Lower lobe of right lung (tissue), 2 donors: ENCODE data around the gene ST8SIA5. TPM values are rescaled to one million over a fixed set of nuclear protein-coding genes. Genes with fewer than 3 reads are reported as not detected.

ENCODE experiments used
- ATAC-seq, 2 donors: fragments of 200-7000 bp; cut with Tn5 transposase; one replicate each; pipeline ENCODE4 v1.9.1; 2020 to 2022; ENCODE audit warnings: mild to moderate bottlenecking in 2 of 2, moderate library complexity in 2 of 2
- DNase-seq: peaks from one replicate; pipeline ENCODE4 v3.0.0-alpha.2; 2020
- H3K27ac ChIP-seq: fragments of 200-600 bp; one replicate; pipeline ENCODE4 v1.8.0; 2022
- H3K27me3 ChIP-seq: fragments of 200-600 bp; one replicate; pipeline ENCODE4 v1.8.0; 2022; ENCODE audit warnings: low read depth
- H3K36me3 ChIP-seq: fragments of 200-600 bp; one replicate; pipeline ENCODE4 v1.8.0; 2022; ENCODE audit warnings: mild to moderate bottlenecking
- H3K4me1 ChIP-seq: fragments of 200-600 bp; one replicate; pipeline ENCODE4 v1.8.0; 2022
- H3K4me3 ChIP-seq: fragments of 200-600 bp; one replicate; pipeline ENCODE4 v1.8.0; 2022; ENCODE audit warnings: mild to moderate bottlenecking
- H3K9me3 ChIP-seq: fragments of 200-600 bp; one replicate; pipeline ENCODE4 v1.8.0; 2022
- intact Hi-C: fragments of 100-400 bp; cut with DNase I; formaldehyde crosslinking; loops from one replicate; pipeline ENCODE4 v1.11.0; 2022
- total RNA-seq: library from RNA; stranded (reverse); fragmentation: NEBNext Ultra II Directional; extraction: Animal tissue kit (Norgen Biotek cat#: 25700); gene quantifications from one replicate; pipeline ENCODE4 v1.2.1, GENCODE V29; 2021
- TF ChIP-seq, protein P1 (sequence below): fragments of 200-600 bp; IDR thresholded peaks from one replicate; pipeline ENCODE4 v1.8.0; 2022; ENCODE audit warnings: antibody characterized with exemption, mild to moderate bottlenecking
- donor health status: DM: no; HTN: yes; CAD: no; lungs with severe emphysema.

The ST8SIA5 gene
- total RNA-seq, 1 donor from 2014 or later = not detected

DNA sequence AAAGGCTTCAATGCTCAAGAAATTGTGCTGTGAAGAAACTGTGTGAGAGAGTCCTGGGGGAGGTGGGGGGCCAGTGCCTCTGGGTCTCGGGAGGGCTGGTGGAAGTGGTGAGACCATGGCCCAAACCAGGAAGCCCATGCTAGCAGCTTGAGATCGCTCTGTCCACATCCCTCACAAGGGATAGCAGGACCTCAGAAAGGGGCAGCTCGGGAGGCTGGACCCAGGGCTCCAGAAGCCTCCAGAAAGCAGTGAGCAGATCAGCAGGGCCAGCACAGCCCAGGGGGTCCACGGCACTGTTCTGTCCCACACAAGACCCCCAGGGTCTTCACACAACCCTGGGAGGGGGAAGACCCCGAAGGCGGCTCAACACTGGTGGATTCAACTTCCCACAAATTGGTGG is 24.1 kb downstream of the ST8SIA5 start:
- Histone ChIP-seq H3K9me3 (peaks cover 21% of the 10 kb centered on the region), H3K4me1 (no peaks in the 10 kb centered on the region), H3K27ac (no peak overlapping the region), H3K27me3 (no peaks in the 10 kb centered on the region), H3K36me3 (no peaks in the 10 kb centered on the region), H3K4me3 (no peak overlapping the region)
- no peak for ATAC-seq
- intact Hi-C loops = no loop called here
- TF ChIP-seq, protein P1, sequence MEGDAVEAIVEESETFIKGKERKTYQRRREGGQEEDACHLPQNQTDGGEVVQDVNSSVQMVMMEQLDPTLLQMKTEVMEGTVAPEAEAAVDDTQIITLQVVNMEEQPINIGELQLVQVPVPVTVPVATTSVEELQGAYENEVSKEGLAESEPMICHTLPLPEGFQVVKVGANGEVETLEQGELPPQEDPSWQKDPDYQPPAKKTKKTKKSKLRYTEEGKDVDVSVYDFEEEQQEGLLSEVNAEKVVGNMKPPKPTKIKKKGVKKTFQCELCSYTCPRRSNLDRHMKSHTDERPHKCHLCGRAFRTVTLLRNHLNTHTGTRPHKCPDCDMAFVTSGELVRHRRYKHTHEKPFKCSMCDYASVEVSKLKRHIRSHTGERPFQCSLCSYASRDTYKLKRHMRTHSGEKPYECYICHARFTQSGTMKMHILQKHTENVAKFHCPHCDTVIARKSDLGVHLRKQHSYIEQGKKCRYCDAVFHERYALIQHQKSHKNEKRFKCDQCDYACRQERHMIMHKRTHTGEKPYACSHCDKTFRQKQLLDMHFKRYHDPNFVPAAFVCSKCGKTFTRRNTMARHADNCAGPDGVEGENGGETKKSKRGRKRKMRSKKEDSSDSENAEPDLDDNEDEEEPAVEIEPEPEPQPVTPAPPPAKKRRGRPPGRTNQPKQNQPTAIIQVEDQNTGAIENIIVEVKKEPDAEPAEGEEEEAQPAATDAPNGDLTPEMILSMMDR = no peak
- DNase-seq = no peak

DNA sequence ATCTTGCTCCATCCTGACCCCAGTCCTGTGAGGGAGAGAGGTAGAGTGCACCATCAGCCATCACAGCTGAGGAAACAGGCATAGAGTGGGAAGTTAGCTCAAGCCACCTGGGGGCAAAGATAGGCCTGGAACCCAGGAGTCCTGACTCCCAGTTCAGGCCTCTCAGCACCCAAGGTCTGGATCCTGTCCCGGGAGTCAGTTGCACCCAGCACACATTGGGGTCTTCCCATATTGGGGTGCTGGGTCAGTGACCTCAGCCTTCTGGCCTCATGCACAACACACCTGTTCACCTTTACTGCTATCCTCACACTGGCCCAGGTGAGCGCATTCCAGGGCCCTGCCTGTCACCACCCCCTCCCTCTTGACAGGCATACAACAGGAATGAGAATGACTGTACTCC is 24.7 kb downstream of the ST8SIA5 start:
- TF ChIP-seq, protein P1 = no peak
- ATAC-seq (no peak), DNase-seq (no peak)
- H3K4me3 ChIP-seq = no peak overlapping the region
- H3K4me1 ChIP-seq = no peaks in the 10 kb centered on the region
- H3K9me3 ChIP-seq = peaks cover 21% of the 10 kb centered on the region
- no peak overlapping the region for H3K27ac ChIP-seq
- H3K36me3 ChIP-seq = no peaks in the 10 kb centered on the region
- intact Hi-C loops = no loop called here
- no peaks in the 10 kb centered on the region for H3K27me3 ChIP-seq

DNA sequence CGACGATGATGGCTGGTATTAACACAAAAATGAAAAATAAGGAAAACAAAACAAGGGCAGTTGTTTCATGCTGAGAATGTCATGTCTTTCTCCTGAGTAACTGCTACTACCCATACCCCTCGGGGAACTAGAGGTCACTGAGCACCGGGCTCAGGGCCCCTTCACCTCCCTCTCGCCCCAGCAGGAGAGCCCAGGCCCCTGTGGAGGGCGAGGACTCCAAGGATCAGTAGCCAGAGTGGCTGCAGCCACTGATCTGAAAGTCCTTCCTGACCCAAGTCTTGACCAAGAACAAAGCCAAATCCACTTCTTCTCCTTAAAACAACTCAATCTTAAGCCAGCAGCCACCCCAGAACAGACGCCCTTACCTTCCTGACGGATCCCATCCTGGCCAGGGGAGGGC is 25.5 kb downstream of the ST8SIA5 start:
- no peaks in the 10 kb centered on the region for H3K27me3 ChIP-seq
- no peak overlapping the region for H3K27ac ChIP-seq
- intact Hi-C loops = no loop called here
- H3K4me1 ChIP-seq = no peaks in the 10 kb centered on the region
- peaks cover 21% of the 10 kb centered on the region for H3K9me3 ChIP-seq
- TF ChIP-seq, protein P1 = no peak
- DNase-seq = no peak
- no peak overlapping the region for H3K4me3 ChIP-seq
- ATAC-seq = no peak
- H3K36me3 ChIP-seq = no peaks in the 10 kb centered on the region

DNA sequence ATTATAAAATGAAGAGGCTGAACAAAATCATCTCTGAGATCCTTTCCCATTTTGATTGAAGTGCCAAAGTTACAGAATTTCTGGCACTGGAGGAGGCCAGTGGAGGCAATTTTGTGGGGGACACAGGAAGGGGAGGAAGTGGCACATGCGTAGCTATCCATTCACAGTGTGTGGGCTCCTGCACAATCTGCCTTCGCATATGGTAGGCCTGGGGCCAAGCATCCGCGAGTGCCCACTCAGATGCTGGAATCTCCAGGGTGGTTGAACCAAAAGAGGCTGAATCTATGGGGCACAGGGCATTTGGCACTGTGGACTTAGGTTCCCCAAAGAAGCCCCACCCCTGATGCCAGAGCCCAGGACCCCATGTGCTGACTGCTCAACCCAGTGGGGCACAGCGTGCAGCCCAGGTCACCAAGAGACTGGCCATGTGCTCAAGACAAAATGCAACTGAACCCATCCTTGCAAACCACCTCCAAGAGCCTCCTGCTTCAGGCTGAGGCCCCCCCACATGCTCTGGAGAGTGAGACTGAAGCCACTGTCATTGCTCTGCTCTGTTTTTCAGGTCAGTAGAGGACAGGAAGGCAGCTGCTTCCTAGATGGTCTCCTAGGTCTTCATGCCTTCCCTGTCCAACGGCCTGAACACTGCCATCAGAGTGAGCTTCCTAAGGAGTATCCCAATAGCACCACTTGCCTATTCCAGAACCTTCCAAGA is 28.5 kb downstream of the ST8SIA5 start:
- intact Hi-C loops = no loop called here
- Histone ChIP-seq H3K27me3 (no peaks in the 10 kb centered on the region), H3K27ac (no peak overlapping the region), H3K4me1 (no peaks in the 10 kb centered on the region), H3K36me3 (no peaks in the 10 kb centered on the region), H3K9me3 (peaks cover 21% of the 10 kb centered on the region), H3K4me3 (no peak overlapping the region)
- ATAC-seq (no peak), DNase-seq (no peak)
- TF ChIP-seq, protein P1 = no peak

DNA sequence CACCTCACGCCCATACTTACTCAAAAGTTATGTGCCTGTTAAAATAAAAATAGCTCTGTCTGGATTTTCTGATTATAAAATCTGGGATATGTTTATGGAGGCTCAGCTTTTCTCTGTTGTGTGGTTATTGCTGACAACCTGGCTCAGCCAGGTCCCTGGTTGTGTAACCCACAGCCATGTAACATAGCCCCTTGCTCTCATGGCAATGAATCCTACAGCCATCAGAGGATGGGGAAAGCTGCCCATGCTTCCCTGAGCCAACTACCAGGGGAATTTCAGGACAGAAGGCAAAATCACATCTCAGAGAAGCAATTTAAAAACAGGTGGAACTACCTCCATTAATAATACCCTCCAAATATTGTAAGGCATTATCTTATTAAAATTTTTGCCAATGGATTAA is 29.7 kb downstream of the ST8SIA5 start:
- ATAC-seq (no peak), DNase-seq (no peak)
- Histone ChIP-seq H3K27me3 (no peaks in the 10 kb centered on the region), H3K36me3 (no peaks in the 10 kb centered on the region), H3K27ac (no peak overlapping the region), H3K4me3 (no peak overlapping the region), H3K9me3 (peaks cover 21% of the 10 kb centered on the region), H3K4me1 (no peaks in the 10 kb centered on the region)
- intact Hi-C loops = no loop called here
- TF ChIP-seq, protein P1 = no peak
